SK-N-SH (cell line): ENCODE results near the gene CDK8. TPM values are rescaled to one million over a fixed set of nuclear protein-coding genes. Genes with fewer than 3 reads are reported as not detected.

Experiments
- CTCF ChIA-PET: fragments of 300-600, 350-600 bp; formaldehyde crosslinking; extraction: SDS; loops from one replicate; lab custom pipeline; 2021; lab: Yijun Ruan, JAX
- POLR2A ChIA-PET: fragments of 350-600 bp; sonication (Branson Sonifier 250); formaldehyde crosslinking; extraction: SDS; loops from one replicate; lab custom pipeline; 2020; ENCODE audit warnings: antibody characterized with exemption, inconsistent platforms; lab: Yijun Ruan, JAX
- DNase-seq: peaks from one replicate; pipeline ENCODE4 v3.0.0; 2012
- H2AFZ ChIP-seq: fragments of 200-600 bp; sonication (generic); 2 replicates; pipeline ENCODE4 v1.8.1; 2016; ENCODE audit warnings: antibody characterized with exemption, mild to moderate bottlenecking, low read depth
- H3F3A ChIP-seq: fragments of 200-600 bp; sonication (generic); replicated peaks from 2 replicates; pipeline ENCODE3; 2016; ENCODE audit warnings: antibody characterized with exemption, mild to moderate bottlenecking; ENCODE audit not compliant: insufficient read depth
- H3K27ac ChIP-seq, 2 experiments: fragments of 200-500 bp in 1 of 2; fragments of 200-600 bp in 1 of 2; sonication (Bioruptor generic) in 1 of 2; sonication (generic), shearing (Covaris generic) in 1 of 2; 2 replicates each; pipeline versions ENCODE4 v1.5.1 to v1.6.1; 2014 to 2016; ENCODE audit warnings: low read depth in 2 of 2, inconsistent platforms in 1 of 2, low read length in 1 of 2, mild to moderate bottlenecking in 1 of 2, mixed read lengths in 1 of 2
- H3K27me3 ChIP-seq: fragments of 200-600 bp; sonication (generic), shearing (Covaris generic); 2 replicates; pipeline ENCODE4 v1.6.1; 2016; ENCODE audit warnings: mixed run types; ENCODE audit not compliant: insufficient read depth
- H3K36me3 ChIP-seq, 2 experiments: fragments of 200-500 bp in 1 of 2; fragments of 200-600 bp in 1 of 2; sonication (Bioruptor generic) in 1 of 2; sonication (generic) in 1 of 2; replicated peaks in 1 of 2; 2 replicates each; pipeline versions ENCODE3 to v1.5.1; 2014 to 2016; ENCODE audit warnings: low read length in 1 of 2, mild to moderate bottlenecking in 1 of 2; ENCODE audit not compliant: insufficient read depth in 2 of 2, control insufficient read depth in 1 of 2
- H3K4me1 ChIP-seq, 2 experiments: fragments of 200-500 bp in 1 of 2; fragments of 200-600 bp in 1 of 2; sonication (Bioruptor generic) in 1 of 2; sonication (generic), shearing (Covaris generic) in 1 of 2; 2 replicates each; pipeline versions ENCODE4 v1.5.1 to v1.6.1; 2014 to 2016; ENCODE audit warnings: low read depth in 1 of 2, low read length in 1 of 2, mixed run types in 1 of 2; ENCODE audit not compliant: insufficient read depth in 2 of 2, control insufficient read depth in 1 of 2
- H3K4me2 ChIP-seq: fragments of 200-600 bp; sonication (generic), shearing (Covaris generic); 2 replicates; pipeline ENCODE4 v1.6.1; 2017; ENCODE audit warnings: mixed run types
- H3K4me3 ChIP-seq, 2 experiments: fragments of 200-500 bp in 1 of 2; fragments of 200-600 bp in 1 of 2; sonication (Bioruptor generic) in 1 of 2; sonication (generic), shearing (Covaris generic) in 1 of 2; 2 replicates each; pipeline versions ENCODE4 v1.5.1 to v1.8.1; 2014 to 2016; ENCODE audit warnings: low read depth in 2 of 2, inconsistent platforms in 1 of 2, low read length in 1 of 2, mild to moderate bottlenecking in 1 of 2, mixed read lengths in 1 of 2, moderate library complexity in 1 of 2
- H3K79me2 ChIP-seq: fragments of 200-600 bp; sonication (generic); 2 replicates; pipeline ENCODE4 v1.8.1; 2017; ENCODE audit warnings: mild to moderate bottlenecking; ENCODE audit not compliant: insufficient read depth
- H3K9ac ChIP-seq: fragments of 200-600 bp; sonication (generic); 2 replicates; pipeline ENCODE4 v1.6.1; 2017; ENCODE audit warnings: mixed run types
- H3K9me2 ChIP-seq: fragments of 200-600 bp; sonication (generic); 2 replicates; pipeline ENCODE4 v1.6.1; 2017; ENCODE audit warnings: mixed run types
- H3K9me3 ChIP-seq: fragments of 200-600 bp; sonication (generic); 2 replicates; pipeline ENCODE4 v1.6.1; 2017; ENCODE audit warnings: mixed run types, mild to moderate bottlenecking, moderate library complexity
- H4K20me1 ChIP-seq: fragments of 200-600 bp; sonication (generic); 2 replicates; pipeline ENCODE4 v1.6.1; 2017; ENCODE audit warnings: mild to moderate bottlenecking, mixed run types; ENCODE audit not compliant: insufficient read depth
- ELF1 ChIP-seq: IDR thresholded peaks from 2 replicates; pipeline ENCODE4 v1.4.0; 2012
- EZH2phosphoT487 ChIP-seq: fragments of 200-600 bp; sonication (generic); IDR thresholded peaks from 2 replicates; pipeline ENCODE4 v1.6.1; 2017; ENCODE audit warnings: low read depth, mixed run types, mild to moderate bottlenecking, antibody characterized with exemption, moderate library complexity, borderline replicate concordance
- FOSL2 ChIP-seq: IDR thresholded peaks from 2 replicates; pipeline ENCODE4 v1.4.0; 2012; ENCODE audit warnings: low read depth, mild to moderate bottlenecking, moderate library complexity, borderline replicate concordance
- FOXJ3 ChIP-seq: sonication (generic); formaldehyde crosslinking; IDR thresholded peaks from 2 replicates; pipeline ENCODE4 v1.5.1; 2020; ENCODE audit warnings: mild to moderate bottlenecking, missing genetic modification reagents
- GATA2 ChIP-seq: sonication (generic); formaldehyde crosslinking; IDR thresholded peaks from 2 replicates; pipeline ENCODE4 v1.5.0; 2020; ENCODE audit warnings: mild to moderate bottlenecking, missing genetic modification reagents
- JUND ChIP-seq: IDR thresholded peaks from 2 replicates; pipeline ENCODE4 v1.4.0; 2012
- MAX ChIP-seq: IDR thresholded peaks from 2 replicates; pipeline ENCODE4 v1.4.0; 2012; ENCODE audit warnings: low read depth
- MEF2A ChIP-seq: IDR thresholded peaks from 2 replicates; pipeline ENCODE4 v1.4.0; 2012; ENCODE audit warnings: low read depth, borderline replicate concordance
- NRF1 ChIP-seq: IDR thresholded peaks from 2 replicates; pipeline ENCODE4 v1.6.1; 2012; ENCODE audit warnings: low read depth, mild to moderate bottlenecking, low read length
- PBX3 ChIP-seq: IDR thresholded peaks from 2 replicates; pipeline ENCODE4; 2012
- RFX5 ChIP-seq: IDR thresholded peaks from 2 replicates; pipeline ENCODE4 v1.6.1; 2012; ENCODE audit warnings: mild to moderate bottlenecking, improper control_type of control experiment, low read length
- RXRA ChIP-seq: IDR thresholded peaks from 2 replicates; pipeline ENCODE4 v1.4.0; 2012; ENCODE audit warnings: low read depth, mild to moderate bottlenecking, borderline replicate concordance
- WGBS: methylation state at CpG from one replicate; pipeline ENCODE4 v1.1.6; 2017; ENCODE audit warnings: low lambda C conversion rate; 5-methylcytosine and 5-hydroxymethylcytosine counted together
- polyA plus RNA-seq, 3 experiments: library from polyadenylated mRNA; depleted of rRNA; stranded (reverse); fragments of >200 nt; gene quantifications; 2 replicates each; pipeline ENCODE4 v1.2.3, GENCODE V29; 2012
- TF ChIP-seq, protein P1 (sequence below): fragments of 150-350 bp; IDR thresholded peaks from 2 replicates; pipeline ENCODE4 v1.6.1; 2016; ENCODE audit warnings: mild to moderate bottlenecking, low read depth, low read length
- TF ChIP-seq, protein P2 (sequence below): IDR thresholded peaks from 2 replicates; pipeline ENCODE4 v1.6.1; 2012; ENCODE audit warnings: mild to moderate bottlenecking, low read depth, low read length, moderate library complexity
- TF ChIP-seq, protein P3 (sequence below): fragments of 150-350 bp; IDR thresholded peaks from 2 replicates; pipeline ENCODE4 v1.6.1; 2017; ENCODE audit warnings: antibody characterized with exemption, low read length, low read depth, borderline replicate concordance
- TF ChIP-seq, protein P4 (sequence below): IDR thresholded peaks from 2 replicates; pipeline ENCODE4 v1.4.0; 2012; ENCODE audit warnings: low read depth, borderline replicate concordance

Gene CDK8
- polyA plus RNA-seq, 1 of the 3 experiments (the other 2 are of a cell fraction) = 10.1 TPM

DNA sequence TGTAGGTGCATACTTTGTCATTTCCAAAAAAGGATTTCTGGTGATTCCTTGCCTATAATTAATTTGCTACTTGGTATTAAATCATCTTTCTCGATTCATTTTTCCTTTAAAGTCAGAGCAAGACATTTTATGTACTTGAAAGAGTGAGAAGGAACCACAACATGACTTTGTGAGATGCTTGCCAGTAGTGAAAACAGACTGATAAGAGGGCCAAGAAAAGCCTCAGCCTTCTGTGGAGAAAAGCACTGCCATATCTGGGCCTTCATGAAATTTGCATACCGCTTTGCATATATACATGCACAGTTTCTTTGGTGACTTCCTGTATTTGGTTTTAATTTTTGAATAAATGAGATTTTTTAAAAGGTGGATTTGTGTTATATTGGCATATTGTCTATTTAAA lies 128.4 kb downstream of the CDK8 start:
- H3K4me2 ChIP-seq = no peak overlapping the region
- no peaks in the 10 kb centered on the region for H3K79me2 ChIP-seq
- ChIA-PET POLR2A (no interaction called here), CTCF (no interaction called here)
- no peak overlapping the region for H3K9ac ChIP-seq
- no peaks in the 10 kb centered on the region for H3K27me3 ChIP-seq
- H3K9me2 ChIP-seq = no peaks in the 10 kb centered on the region
- H4K20me1 ChIP-seq = no peaks in the 10 kb centered on the region
- no peaks in the 10 kb centered on the region for H3F3A ChIP-seq
- no peak overlapping the region for H2AFZ ChIP-seq
- WGBS = 95% methylated on average over 2 of the region's 2 CpGs
- no peak for DNase-seq
- H3K4me3 ChIP-seq = no peak overlapping the region
- H3K36me3 ChIP-seq = peaks cover 12 to 13% of the 10 kb centered on the region in 2 experiments
- H3K9me3 ChIP-seq = no peaks in the 10 kb centered on the region
- no peak overlapping the region for H3K27ac ChIP-seq
- no peaks in the 10 kb centered on the region for H3K4me1 ChIP-seq
- TF ChIP-seq, protein P1, sequence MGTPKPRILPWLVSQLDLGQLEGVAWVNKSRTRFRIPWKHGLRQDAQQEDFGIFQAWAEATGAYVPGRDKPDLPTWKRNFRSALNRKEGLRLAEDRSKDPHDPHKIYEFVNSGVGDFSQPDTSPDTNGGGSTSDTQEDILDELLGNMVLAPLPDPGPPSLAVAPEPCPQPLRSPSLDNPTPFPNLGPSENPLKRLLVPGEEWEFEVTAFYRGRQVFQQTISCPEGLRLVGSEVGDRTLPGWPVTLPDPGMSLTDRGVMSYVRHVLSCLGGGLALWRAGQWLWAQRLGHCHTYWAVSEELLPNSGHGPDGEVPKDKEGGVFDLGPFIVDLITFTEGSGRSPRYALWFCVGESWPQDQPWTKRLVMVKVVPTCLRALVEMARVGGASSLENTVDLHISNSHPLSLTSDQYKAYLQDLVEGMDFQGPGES = no peak
- no peak for TF ChIP-seq PBX3
- no peak for TF ChIP-seq MAX
- no peak for TF ChIP-seq MEF2A

DNA sequence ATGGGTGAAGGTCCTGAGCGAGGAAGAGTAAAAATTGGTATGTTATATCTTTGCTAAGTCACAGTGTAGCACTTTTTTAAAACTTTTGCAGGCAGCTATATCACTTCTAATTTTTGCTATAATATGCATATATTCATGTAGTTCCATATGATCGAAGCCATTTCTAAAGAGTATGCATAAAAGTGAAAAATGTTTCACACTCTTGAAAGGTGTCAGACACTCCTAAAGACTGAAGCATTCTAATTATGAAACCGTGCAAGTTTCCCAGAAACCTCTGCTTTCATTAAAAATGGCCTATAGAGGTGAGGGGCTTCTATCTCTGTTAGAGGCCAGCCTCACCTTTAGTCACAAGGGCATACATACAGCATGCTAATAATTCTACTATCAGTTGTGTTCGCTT lies 128.9 kb downstream of the CDK8 start:
- no peaks in the 10 kb centered on the region for H4K20me1 ChIP-seq
- H3K9me2 ChIP-seq = no peaks in the 10 kb centered on the region
- no peak overlapping the region for H3K9ac ChIP-seq
- H3K36me3 ChIP-seq = peaks cover 13 to 17% of the 10 kb centered on the region in 2 experiments
- H3K79me2 ChIP-seq = no peaks in the 10 kb centered on the region
- H3F3A ChIP-seq = no peaks in the 10 kb centered on the region
- 92% methylated on average over 4 of the region's 4 CpGs for WGBS
- no peak overlapping the region for H2AFZ ChIP-seq
- H3K27me3 ChIP-seq = no peaks in the 10 kb centered on the region
- H3K4me1 ChIP-seq = no peaks in the 10 kb centered on the region
- CTCF ChIA-PET = no interaction called here
- no peak for DNase-seq
- POLR2A ChIA-PET = no interaction called here
- no peak overlapping the region for H3K27ac ChIP-seq
- no peaks in the 10 kb centered on the region for H3K9me3 ChIP-seq
- H3K4me3 ChIP-seq = no peak overlapping the region
- H3K4me2 ChIP-seq = no peak overlapping the region
- TF ChIP-seq RXRA (no peak), NRF1 (no peak), JUND (no peak), FOSL2 (no peak), GATA2 (CRISPR knock-in tag) (no peak), FOXJ3 (CRISPR knock-in tag) (no peak), EZH2phosphoT487 (no peak), RFX5 (no peak), ELF1 (no peak)
- TF ChIP-seq, protein P2, sequence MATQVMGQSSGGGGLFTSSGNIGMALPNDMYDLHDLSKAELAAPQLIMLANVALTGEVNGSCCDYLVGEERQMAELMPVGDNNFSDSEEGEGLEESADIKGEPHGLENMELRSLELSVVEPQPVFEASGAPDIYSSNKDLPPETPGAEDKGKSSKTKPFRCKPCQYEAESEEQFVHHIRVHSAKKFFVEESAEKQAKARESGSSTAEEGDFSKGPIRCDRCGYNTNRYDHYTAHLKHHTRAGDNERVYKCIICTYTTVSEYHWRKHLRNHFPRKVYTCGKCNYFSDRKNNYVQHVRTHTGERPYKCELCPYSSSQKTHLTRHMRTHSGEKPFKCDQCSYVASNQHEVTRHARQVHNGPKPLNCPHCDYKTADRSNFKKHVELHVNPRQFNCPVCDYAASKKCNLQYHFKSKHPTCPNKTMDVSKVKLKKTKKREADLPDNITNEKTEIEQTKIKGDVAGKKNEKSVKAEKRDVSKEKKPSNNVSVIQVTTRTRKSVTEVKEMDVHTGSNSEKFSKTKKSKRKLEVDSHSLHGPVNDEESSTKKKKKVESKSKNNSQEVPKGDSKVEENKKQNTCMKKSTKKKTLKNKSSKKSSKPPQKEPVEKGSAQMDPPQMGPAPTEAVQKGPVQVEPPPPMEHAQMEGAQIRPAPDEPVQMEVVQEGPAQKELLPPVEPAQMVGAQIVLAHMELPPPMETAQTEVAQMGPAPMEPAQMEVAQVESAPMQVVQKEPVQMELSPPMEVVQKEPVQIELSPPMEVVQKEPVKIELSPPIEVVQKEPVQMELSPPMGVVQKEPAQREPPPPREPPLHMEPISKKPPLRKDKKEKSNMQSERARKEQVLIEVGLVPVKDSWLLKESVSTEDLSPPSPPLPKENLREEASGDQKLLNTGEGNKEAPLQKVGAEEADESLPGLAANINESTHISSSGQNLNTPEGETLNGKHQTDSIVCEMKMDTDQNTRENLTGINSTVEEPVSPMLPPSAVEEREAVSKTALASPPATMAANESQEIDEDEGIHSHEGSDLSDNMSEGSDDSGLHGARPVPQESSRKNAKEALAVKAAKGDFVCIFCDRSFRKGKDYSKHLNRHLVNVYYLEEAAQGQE = no peak
- TF ChIP-seq, protein P3, sequence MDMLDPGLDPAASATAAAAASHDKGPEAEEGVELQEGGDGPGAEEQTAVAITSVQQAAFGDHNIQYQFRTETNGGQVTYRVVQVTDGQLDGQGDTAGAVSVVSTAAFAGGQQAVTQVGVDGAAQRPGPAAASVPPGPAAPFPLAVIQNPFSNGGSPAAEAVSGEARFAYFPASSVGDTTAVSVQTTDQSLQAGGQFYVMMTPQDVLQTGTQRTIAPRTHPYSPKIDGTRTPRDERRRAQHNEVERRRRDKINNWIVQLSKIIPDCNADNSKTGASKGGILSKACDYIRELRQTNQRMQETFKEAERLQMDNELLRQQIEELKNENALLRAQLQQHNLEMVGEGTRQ = no peak
- TF ChIP-seq, protein P1 = no peak
- TF ChIP-seq, protein P4, sequence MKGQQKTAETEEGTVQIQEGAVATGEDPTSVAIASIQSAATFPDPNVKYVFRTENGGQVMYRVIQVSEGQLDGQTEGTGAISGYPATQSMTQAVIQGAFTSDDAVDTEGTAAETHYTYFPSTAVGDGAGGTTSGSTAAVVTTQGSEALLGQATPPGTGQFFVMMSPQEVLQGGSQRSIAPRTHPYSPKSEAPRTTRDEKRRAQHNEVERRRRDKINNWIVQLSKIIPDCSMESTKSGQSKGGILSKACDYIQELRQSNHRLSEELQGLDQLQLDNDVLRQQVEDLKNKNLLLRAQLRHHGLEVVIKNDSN = no peak
